Epithelial cell of esophagus (primary cell): ENCODE data around the gene CST1.
A peak's percentile ranks its signal among the peaks of the same experiment; 100 is the strongest.
"Not testable (repeated sequence)": the region's sequence is repeated elsewhere in the genome, so short reads cannot be mapped to it uniquely, and the experiment has no call there.

Experiments
- DNase-seq: peaks from one replicate; pipeline ENCODE4 v3.0.0; 2010; ENCODE audit warnings: low read depth
- H3K4me3 ChIP-seq: 2 replicates; pipeline ENCODE4 v1.5.1; 2011; ENCODE audit warnings: mild to moderate bottlenecking, low read length, control low read depth
- TF ChIP-seq, protein P1 (sequence below): IDR thresholded peaks from 2 replicates; pipeline ENCODE4 v1.5.1; 2011; ENCODE audit warnings: low read depth, mild to moderate bottlenecking, low read length, control low read depth, inconsistent platforms; ENCODE audit not compliant: insufficient read depth; ENCODE audit errors: missing control alignments

CST1 gene, protein sequence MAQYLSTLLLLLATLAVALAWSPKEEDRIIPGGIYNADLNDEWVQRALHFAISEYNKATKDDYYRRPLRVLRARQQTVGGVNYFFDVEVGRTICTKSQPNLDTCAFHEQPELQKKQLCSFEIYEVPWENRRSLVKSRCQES

DNA sequence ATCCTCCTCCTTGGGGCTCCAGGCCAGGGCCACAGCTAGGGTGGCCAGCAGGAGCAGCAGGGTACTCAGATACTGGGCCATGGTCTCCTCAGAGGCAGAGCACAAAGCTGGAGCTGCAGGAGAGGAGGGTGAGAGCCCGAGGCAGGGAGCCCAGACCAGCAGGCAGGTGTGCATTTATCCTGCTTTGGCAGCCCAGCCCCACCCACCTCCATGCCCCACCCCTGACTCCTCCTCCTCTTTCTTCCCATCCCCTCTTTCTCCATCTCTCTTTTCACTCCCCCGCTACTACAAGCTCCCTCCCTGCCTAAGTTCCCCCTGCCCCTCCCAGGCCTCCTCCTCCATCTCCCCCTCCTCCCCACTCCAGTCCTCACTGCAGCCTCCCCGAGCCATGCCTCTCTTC is at the start of gene CST1:
CST1 (minus strand) TSS at position 150 of the 400 bp plus-strand sequence; CDS start at position 81, 69 bp downstream.
- DNase-seq, H3K4me3 ChIP-seq: not testable (repeated sequence)

GRCh38 chr20:23799216-23799847 is 48.6 kb upstream of the CST1 start:
- TF ChIP-seq, protein P1, sequence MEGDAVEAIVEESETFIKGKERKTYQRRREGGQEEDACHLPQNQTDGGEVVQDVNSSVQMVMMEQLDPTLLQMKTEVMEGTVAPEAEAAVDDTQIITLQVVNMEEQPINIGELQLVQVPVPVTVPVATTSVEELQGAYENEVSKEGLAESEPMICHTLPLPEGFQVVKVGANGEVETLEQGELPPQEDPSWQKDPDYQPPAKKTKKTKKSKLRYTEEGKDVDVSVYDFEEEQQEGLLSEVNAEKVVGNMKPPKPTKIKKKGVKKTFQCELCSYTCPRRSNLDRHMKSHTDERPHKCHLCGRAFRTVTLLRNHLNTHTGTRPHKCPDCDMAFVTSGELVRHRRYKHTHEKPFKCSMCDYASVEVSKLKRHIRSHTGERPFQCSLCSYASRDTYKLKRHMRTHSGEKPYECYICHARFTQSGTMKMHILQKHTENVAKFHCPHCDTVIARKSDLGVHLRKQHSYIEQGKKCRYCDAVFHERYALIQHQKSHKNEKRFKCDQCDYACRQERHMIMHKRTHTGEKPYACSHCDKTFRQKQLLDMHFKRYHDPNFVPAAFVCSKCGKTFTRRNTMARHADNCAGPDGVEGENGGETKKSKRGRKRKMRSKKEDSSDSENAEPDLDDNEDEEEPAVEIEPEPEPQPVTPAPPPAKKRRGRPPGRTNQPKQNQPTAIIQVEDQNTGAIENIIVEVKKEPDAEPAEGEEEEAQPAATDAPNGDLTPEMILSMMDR: peak; percentile 38
- not testable (repeated sequence) for H3K4me3 ChIP-seq
- peak; percentile 24 for DNase-seq

GRCh38 chr20:23795526-23795925 is 44.8 kb upstream of the CST1 start:
- no peak for DNase-seq
- TF ChIP-seq, protein P1: no peak
- no peak overlapping the region for H3K4me3 ChIP-seq

- no peak for DNase-seq
- no peak overlapping the region for H3K4me3 ChIP-seq
- TF ChIP-seq, protein P1: no peak
Measured at GRCh38 chr20:23794841-23795240, 44.1 kb upstream of the CST1 start.

DNA sequence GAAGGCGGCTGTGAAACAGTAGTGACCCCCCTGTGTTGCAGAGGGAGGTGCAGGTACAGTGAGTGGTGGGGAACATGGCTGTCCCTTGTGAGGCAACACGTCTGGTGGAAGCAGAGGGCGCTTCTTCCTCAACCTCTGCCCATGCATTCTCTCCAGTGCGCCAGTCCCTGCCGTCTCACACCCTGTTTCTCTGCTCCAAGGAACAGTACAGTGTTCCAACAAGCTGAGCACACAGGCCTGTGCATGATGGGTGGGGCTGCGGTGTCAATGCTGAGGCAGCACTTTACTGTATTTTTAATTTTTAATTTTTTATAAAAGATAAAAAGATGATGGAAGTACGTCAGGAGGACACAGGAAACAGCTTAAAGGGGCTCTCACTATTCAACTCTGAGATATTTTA is 43.3 kb upstream of the CST1 start:
- no peak overlapping the region for H3K4me3 ChIP-seq
- TF ChIP-seq, protein P1: no peak
- DNase-seq: no peak

- TF ChIP-seq, protein P1: no peak
- no peak for DNase-seq
Measured at GRCh38 chr20:23783447-23783846, 32.7 kb upstream of the CST1 start.

DNA sequence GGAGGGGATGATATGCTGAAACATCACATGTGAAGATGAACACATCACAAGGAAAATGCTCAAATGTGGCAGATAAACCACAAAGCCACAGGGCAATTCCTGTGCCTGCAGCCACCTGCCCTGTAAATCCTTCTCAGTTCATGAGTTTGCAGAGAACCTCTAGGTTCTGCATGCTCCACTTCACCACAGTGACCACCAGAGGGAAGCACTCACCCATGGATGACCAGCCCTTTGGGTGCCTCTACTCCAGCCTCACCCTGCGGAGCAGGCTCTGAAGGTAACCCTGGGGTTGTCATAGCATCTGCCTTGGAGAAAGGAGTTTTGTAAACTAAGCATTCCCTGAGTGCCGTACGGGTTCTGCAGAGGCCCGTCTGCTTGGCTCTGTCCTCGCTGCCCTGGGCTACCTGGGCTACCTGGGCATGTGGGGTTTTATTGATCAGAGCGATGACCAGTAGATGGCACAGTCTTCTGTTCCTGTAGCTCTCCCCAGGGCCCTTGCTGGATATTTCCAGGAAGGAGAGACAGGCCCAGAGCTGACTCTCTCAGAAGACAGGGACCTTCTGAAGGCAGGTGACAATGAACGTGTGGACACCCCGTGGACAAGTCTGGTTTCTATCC is 31.7 kb upstream of the CST1 start:
- DNase-seq: peak; percentile 31
- H3K4me3 ChIP-seq: no peak overlapping the region
- TF ChIP-seq, protein P1: peak; percentile 51

More at GRCh38 chr20:23783447-23783846, 32.7 kb upstream of the CST1 start:
- H3K4me3 ChIP-seq: no peak overlapping the region

GRCh38 chr20:23778676-23779075 is 27.9 kb upstream of the CST1 start:
- H3K4me3 ChIP-seq, DNase-seq: not testable (repeated sequence)

GRCh38 chr20:23777380-23777779 is 26.6 kb upstream of the CST1 start:
- not testable (repeated sequence) for H3K4me3 ChIP-seq

More at GRCh38 chr20:23777380-23777779, 26.6 kb upstream of the CST1 start:
- not testable (repeated sequence) for DNase-seq
